ENCODE results near the gene PRB3.

DNA sequence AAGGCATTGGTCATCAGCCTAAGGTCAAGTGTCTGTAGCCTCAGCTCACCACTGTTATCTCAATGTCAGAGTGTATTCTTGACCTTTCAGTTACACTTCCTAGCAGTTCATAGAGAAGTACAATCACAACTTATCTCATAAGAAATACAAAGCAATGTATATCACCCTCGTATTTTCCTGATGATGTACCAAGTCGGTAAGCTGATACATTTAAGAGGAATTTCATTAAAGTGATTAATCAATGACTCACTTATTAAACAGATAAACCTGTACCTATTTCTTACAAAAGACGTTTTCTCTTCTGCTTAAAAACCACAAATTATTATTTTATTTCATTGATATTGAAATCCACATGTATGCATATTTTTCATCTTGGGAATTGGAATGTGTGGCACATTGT lies 3.9 kb upstream of the PRB3 start:
- TF ChIP-seq, protein P1, sequence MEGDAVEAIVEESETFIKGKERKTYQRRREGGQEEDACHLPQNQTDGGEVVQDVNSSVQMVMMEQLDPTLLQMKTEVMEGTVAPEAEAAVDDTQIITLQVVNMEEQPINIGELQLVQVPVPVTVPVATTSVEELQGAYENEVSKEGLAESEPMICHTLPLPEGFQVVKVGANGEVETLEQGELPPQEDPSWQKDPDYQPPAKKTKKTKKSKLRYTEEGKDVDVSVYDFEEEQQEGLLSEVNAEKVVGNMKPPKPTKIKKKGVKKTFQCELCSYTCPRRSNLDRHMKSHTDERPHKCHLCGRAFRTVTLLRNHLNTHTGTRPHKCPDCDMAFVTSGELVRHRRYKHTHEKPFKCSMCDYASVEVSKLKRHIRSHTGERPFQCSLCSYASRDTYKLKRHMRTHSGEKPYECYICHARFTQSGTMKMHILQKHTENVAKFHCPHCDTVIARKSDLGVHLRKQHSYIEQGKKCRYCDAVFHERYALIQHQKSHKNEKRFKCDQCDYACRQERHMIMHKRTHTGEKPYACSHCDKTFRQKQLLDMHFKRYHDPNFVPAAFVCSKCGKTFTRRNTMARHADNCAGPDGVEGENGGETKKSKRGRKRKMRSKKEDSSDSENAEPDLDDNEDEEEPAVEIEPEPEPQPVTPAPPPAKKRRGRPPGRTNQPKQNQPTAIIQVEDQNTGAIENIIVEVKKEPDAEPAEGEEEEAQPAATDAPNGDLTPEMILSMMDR (IDR thresholded peaks at IDR 0.05), result no peak
- no peak for TF ChIP-seq POLR2A (IDR thresholded peaks at IDR 0.05)
